HTERT RPE-1 (cell line): Measurements from ENCODE around the gene SV2A.
"Not testable (repeated sequence)": the region's sequence is repeated elsewhere in the genome, so short reads cannot be mapped to it uniquely, and the experiment has no call there.

Experiments used
- in situ Hi-C: fragments of 300-500 bp; cut with MboI; formaldehyde crosslinking; loops from 4 replicates; pipeline ENCODE4 v1.14.3; 2020; ENCODE audit warnings: low sequenced_read_pairs

Gene SV2A, protein sequence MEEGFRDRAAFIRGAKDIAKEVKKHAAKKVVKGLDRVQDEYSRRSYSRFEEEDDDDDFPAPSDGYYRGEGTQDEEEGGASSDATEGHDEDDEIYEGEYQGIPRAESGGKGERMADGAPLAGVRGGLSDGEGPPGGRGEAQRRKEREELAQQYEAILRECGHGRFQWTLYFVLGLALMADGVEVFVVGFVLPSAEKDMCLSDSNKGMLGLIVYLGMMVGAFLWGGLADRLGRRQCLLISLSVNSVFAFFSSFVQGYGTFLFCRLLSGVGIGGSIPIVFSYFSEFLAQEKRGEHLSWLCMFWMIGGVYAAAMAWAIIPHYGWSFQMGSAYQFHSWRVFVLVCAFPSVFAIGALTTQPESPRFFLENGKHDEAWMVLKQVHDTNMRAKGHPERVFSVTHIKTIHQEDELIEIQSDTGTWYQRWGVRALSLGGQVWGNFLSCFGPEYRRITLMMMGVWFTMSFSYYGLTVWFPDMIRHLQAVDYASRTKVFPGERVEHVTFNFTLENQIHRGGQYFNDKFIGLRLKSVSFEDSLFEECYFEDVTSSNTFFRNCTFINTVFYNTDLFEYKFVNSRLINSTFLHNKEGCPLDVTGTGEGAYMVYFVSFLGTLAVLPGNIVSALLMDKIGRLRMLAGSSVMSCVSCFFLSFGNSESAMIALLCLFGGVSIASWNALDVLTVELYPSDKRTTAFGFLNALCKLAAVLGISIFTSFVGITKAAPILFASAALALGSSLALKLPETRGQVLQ

DNA sequence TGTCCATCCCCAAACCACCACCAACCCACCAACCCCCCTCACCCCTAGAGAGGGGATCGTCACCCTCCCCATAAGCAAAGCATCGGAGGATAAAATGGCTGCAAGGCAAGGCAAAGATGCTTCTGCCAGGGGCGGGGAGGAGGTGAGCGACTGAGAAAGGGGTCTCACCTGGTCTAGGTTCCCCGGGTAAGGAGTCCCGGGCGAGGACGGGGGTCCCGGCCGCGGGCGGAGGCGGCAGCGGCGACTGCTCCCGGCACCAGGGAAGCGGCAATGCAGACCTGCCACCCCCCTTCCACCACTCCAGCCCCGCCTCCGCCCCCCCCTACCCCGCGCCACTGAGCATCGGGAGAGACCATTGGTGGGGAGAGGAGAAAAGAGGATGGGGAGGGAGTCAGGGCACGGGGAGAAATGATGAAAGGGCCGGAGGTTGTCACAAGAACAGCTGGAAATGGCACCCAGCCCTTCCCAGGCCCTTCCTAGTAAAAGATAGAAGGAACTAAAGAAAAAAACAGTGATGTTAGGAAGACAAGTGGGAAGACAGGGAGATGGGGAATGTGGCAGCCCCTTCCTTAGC lies at the start of gene SV2A:
TSS of gene SV2A (minus strand) at position 274 of the 574 bp plus-strand sequence. CDS start 4,004 bp downstream, outside the sequence.
- in situ Hi-C loops, result no loop called here

DNA sequence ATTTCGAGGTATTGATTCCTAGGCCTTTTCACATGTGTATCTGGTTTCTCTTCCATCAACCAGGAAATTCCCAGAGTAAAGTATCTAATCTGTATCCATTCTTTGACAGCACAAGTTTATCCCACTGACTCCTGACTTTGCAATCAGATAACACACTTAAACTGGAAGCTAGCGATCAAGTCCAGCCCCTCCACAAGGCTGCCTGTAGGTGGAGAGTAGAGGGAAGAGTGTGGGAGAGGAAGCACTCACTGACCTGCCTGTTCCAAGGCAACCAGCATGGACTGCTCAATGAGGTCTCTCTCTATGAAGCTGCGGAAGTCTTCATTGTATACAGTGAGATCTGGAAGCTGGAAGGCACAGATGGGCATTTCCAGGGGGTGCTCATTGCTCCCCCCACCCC lies 49.4 kb upstream of the SV2A start:
- in situ Hi-C loops, result no loop called here

DNA sequence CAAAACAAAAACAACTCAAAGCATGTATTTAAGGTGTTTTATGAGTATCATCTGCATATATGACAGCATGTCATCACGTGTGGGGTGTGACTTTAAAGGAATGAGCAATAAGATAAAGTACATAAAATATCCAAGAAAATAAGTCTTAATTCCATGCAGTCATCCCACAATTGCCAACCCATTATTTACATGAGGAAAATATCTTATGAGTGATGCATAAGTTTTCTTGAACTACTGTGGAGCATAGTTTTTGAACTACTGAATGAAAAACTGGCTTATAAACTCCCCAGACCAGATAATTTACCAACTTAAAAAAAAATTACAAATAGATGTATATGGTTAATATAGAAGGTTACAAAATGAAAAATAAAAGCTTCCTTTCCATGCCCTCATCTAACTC lies 48.8 kb upstream of the SV2A start:
- in situ Hi-C loops, result no loop called here

DNA sequence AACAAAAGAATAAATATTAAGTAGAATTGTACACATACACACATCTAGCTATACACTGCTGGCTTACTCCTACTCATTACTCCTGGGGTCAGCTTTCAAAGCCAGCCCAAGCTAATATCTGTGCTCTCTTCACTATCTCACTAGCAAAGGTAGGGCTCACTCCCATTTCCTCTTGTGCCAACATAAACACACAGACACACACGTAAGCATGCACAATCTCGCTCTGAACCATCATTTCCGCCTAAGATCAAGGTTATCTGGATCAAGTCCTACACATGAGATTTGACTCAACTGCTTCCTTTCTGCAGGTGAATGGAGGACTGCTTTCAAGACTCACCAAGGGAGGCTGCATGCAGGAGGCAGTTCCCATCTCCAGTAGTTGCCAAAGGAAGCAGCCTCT lies 47.8 kb upstream of the SV2A start:
- in situ Hi-C loops, result no loop called here

DNA sequence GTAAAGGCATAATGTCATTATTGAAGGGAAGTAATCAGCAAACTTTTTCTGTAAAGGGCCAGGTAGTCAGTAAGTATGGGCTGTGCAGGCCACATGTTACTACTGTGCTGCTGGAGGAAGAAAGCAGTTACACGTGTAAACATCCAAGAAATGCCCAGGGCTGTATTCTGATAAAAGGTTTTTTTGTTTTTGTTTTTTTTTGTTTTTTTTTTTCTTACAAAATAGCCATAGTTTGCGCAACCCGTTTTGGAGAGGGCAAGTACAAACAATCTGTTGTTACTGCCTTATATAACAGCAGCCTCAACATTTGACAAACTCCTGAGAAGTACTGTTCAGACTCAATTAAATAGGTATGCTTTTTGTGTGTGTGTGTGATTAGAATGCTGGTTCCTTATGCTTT lies 45.7 kb upstream of the SV2A start:
- in situ Hi-C loops, result no loop called here

DNA sequence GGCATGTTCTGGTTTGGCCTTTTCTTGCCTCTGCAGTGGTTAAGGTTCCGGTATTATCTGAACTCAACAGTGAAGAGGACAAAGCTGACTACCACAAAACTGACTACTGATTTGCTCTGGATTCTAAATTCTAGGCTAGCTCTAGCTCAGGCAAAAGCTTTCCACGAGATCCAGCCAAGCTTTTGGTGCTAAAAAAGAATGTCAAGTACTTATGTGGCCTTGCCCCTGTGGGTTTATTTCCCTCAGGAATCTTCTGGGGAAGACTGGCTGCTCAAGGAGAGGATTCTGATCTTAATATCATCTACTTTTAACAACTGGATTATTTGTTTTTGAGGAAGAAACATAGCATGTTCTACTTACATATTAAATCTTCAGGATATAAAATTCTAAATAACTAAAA lies 45.1 kb upstream of the SV2A start:
- in situ Hi-C loops, result no loop called here

DNA sequence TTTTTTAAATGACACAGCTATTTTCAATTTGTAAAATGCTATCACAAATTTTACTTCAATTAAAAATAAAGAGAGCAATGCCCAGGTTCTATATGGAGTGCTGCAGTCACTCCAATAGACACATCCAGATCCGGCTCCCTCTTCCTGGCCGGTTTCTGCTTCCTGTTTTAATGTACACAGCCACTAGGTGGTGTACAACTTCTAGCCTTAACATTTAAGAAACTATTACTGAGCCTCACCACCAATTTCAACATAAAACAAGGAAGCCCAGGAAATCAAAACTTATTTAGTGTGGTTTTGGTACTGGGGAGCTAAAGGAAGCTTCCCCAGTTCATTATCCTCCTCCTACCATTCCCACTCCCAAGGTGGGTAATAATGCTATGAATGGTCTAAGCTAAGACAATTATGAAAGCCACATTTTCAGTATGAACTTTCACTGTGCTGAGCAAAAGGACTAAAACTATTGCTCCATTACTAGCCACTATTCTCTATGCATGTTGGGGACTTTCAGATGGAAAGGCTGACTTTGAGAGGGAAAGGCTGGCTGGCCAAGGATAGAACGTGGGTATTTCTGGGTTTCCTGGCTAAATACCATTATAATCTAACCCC lies 44.5 kb upstream of the SV2A start:
- in situ Hi-C loops, result no loop called here

DNA sequence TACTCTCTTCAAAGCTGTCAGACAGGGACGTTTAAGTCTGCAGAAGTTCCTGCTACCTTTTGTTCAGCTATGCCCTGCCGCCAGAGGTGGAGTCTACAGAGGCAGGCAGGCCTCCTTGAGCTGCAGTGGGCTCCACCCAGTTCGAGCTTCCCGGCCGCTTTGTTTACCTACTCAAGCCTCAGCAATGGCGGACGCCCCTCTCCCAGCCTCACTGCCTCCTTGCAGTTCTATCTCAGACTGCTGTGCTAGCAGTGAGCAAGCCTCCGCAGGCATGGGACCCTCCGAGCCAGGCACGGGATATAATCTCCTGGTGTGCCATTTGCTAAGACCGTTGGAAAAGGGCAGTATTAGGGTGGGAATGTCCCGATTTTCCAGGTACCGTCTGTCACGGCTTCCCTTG lies 39.9 kb upstream of the SV2A start:
- in situ Hi-C loops, result not testable (repeated sequence)

DNA sequence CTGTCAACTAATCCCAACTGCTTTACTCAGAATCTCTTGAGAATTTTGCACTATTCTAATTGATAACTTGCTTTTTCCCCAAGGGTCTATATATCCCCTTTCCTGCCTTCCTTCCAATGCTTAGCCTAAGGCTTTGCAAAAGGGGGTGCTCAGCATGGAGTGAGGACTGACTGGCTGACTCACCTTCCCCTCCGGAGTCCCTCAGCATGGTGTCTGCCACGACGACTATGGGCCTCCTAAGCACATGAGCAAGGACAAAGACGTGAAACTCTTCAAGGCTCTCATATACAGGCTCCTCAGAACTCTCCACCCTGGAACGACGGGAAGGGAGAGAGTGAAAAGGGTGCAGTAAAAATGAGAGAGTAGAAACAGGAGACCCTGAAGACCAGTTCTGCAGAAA lies 32.3 kb upstream of the SV2A start:
- in situ Hi-C loops, result no loop called here

DNA sequence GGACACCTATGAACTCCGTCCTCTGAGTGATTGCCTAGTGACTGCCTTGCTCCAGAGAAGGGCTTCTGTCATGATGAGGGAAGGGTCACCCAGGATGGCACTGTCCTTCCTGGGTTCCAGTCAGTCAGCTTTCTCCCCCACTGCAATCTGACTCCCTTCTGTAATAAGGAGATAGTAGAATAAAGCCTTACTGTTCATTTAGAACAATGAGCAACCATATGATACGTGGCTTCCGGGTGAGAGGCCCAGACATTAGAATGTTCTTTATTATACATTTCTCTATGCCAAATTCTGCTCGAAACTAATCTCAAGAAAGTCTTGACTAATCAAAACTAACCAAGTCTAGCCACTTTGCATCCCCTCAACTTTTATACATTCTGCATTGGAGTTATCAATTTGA lies 27.6 kb upstream of the SV2A start:
- in situ Hi-C loops, result no loop called here

DNA sequence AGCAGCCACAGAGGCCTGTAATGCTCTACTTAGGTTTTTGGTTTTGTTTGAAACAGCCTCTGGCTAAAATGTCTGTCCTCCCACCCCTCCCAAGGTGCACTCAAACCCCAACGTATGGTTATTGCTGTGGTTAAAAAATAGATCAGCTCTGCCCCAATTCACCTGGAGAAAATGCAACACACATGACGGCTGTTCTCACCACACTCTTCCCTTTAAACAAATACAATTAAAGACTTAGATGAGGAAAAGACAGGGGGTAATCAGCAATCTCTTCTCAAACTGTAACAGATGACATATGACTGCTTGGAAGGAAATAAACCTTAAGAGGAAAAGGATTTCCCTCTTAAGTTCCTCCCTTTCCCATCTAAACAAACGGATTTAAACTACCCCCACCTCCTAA lies 25.2 kb upstream of the SV2A start:
- in situ Hi-C loops, result no loop called here

DNA sequence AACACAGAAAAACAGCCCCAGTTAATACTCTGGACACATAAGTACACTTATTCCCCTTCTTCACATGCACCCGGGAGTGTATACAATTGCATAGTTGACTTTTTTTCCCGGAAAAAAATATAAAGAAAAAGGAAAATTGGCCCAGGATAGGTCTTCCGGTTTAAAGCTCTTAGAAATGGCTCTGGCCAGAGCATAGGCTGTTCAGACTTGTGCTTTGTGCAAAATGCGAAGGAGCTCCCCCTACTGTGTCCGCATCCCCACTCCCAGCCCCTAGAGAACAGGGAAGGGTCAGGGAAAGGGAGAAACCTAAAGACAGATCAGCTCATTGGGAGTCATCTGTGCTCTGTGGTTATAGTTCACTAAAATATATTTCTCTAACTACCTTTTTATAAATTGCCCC lies 24.6 kb upstream of the SV2A start:
- in situ Hi-C loops, result no loop called here

DNA sequence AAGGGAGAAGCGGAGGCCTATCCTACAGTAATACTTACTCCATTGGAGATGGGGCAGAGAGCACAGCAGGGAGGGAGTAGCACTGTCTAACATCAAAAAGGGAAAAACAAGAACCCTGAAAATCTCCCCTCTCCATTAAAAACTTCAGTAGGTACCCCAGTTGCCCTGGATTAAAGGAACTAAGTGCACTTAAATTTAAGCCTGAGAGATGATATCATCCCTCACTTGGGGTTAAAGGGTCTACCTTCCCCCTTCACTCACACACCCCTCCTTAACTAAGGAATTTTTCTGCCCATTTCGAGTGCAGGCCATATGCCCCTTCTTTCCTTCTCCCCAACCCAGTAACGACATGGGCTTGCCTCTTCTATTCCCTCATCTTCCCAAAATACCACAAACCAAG lies 22.8 kb upstream of the SV2A start:
- in situ Hi-C loops, result no loop called here

DNA sequence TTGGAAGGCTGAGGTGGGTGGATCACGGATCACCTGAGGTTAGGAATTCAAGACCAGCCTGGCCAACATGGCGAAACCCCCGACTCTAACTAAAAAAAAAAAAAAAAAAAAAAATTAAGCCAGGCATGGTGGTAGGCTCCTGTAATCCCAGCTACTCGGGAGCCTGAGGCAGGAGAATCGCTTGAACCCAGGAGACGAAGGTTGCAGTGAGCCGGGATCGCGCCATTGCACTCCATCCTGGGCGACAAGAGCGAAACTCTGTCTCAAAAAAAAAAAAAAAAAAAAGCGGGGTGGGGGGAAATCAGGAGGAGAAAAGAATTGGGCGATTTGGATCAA lies 21.0 kb upstream of the SV2A start:
- in situ Hi-C loops, result not testable (repeated sequence)

DNA sequence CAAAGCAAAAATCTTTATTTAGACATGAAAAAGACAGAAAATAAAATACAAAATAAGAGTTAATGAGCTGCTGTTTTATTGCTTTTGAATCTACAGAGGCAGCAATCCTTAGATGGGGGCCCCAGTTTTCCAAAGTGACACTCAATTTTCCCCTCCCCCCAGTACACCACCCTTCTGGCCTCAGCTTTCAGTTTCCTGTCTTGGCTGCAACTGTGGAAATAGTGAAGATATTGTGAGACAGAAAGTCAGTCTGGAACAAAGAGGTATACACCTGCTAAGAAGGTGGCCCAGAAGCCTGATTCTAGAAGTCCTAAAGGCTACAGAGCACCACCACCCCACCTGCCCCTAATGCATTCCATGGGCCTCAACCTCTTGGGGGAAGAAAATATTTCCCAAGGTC lies 20.1 kb upstream of the SV2A start:
- in situ Hi-C loops, result no loop called here

DNA sequence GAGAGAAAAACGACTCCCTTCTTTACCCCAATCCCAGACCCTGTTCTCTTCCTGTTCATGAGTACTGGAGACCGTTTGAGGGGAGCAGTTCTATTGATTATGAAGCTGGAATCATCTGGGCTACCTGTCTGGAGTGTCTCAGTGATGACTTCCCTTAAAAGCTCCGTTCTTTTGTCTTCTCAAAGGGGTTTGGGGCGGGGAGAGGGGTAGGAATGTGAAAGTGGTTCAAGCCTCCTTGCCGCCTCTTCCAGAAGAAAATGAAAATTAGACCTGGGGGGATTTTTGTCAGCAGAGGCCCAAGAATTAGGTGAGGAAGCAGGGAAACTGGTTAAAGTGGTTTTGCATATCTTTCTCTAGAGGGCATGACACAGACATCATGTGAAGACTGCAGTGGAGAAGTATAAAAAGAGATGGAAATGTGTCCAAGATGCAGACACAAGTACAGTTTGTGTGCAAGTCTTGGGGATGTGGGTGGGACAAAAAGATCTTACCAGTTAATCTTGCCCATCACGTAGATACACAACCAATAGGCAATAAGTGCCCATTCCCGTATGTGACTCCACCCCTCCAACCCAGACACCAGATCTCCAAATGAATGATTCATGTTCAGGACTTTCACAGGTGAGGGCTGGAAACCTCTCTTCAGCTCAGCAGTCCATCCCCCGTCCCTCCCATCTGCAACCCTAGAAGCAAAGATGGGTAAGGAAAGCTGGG lies 19.5 kb upstream of the SV2A start:
- in situ Hi-C loops, result no loop called here

DNA sequence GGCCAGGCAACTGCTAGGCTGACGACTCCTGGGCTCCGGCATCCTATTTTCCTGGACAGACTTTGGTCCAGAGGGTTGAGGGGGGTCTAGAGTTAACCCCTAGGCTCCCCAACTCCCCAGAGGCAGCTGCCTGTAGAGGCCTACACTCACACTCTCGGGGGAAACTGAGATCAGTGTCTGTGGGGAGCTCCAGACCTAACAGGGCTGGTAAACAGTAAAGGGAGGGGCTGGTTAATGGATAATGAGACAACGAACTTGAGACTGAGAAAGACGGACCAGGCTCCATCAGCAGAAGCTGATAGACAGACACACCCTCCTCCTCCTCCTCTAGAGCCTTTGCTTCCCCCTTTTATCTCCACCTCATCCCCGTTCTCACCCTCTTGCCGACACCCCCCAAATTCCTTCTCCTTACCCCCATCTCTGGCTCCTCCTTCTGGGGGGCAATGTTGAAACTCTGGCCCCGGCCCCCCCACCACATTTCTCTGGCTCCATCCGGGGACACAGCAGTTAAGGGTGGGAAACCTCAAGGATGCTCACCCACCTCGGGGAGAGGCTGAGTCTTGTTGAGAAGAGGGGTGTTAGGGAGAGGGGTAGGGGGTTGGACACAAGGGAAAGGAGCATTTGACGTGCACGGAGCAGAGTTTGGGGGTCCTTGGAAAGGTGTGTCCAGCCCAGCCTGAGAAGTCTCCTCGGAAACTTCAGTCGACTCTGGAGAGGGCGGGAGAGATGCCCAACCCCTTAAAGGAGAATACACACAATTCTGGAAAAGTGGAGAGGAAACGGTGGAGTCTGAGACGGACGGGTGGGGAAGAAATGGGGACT lies 18.7 kb upstream of the SV2A start, which contains the start of gene MTMR11:
TSS of gene MTMR11 (minus strand) at position 710 of the 822 bp plus-strand sequence. CDS start at position 478, 232 bp downstream.
- in situ Hi-C loops, result no loop called here

DNA sequence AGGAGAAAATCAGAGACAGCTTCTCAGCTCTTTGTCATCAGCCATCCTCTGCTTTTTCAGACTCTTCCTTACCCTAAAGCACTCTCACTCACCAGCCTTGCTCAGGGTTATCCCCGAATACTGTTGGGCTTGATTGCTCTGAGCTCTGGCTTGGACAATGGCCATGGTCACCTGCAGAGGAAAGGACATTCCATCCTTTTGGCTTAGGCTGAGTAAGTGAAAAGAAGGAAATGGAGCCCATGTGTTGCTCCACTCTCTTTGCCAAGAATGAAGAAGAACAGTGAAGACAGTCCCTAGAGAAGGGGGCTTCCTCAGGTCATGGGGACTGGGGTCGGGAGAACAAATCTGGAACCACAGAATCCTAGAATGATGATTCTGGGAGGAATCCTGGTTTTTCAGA lies 16.7 kb upstream of the SV2A start:
- in situ Hi-C loops, result no loop called here

DNA sequence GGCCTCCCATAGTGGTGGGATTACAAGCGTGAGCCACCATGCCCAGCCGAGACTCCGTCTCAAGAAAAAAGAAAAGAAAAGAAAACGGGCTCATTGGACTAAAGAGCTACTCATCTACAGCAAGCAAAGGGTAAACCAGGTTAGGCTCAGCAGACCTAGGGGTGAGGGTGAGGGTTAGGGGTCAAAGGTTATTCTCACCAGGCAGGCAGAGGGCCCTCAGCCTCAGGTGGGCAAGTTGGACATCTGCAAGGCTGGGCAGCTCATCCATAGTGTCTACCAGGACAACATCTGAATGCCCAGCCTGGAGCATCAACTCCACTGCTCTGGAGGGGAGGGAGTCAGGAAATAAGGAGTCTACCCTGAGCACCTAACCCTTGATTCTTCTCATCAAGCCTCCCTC lies 15.6 kb upstream of the SV2A start:
- in situ Hi-C loops, result no loop called here

DNA sequence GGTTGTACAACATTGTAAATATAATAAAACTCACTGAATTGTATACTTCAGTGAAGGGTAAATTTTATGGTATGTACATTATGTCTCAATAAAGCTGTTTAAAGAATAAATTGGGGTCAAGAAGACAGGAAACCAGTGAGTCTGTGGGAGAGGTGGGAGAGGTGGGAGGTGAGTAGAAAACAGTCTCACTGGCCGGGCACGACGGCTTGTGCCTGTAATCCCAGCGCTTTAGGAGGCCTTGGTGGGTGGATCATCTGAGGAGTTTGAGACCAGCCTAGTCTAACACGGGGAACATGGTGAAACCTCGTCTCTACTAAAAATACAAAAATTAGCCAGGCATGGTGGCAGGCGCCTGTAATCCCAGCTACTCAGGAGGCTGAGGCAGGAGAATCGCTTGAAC lies 14.8 kb upstream of the SV2A start:
- in situ Hi-C loops, result no loop called here
